ENCODE measurements around the gene TPRA1. TPM values are rescaled to one million over a fixed set of nuclear protein-coding genes. Genes with fewer than 3 reads are reported as not detected.

The TPRA1 gene
- total and polyA plus RNA-seq, 9 of the 15 experiments (the other 6 are each of a cell fraction or from before 2014, with no cell fraction given) = 0.66 to 21.5 (median 11.1) TPM

DNA sequence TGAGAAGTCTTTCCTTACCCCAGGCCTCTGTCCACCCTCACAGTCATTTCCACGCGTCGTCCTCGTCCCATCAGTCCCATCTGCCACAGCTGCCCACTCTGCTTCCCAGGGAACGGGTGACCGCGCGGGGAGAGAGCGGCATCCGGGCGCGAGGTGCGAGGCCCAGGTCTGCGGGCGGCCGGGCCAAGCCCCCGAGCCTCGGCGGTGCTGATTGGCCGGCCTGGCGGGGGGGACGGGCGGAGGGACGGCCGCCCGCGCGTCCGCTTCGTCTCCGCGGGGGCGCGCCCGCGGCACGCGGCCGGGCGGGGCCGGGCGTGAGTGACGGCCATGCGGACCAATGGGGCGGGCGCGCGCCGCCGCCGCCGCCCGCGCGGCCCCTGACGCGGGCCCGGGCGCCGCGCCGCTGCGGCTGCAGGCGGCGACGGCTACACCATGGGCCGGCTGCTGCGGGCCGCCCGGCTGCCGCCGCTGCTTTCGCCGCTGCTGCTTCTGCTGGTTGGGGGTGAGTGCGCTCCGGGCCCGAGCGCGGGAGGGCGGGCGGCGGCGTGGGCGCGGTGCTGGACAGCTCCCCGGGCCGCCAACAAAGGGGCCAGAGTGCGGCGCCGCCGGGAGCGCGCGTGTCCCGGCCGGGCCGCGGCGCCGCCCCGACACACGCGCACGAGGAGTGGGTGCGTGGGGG lies 38.4 kb upstream of the TPRA1 start, which contains the start of gene PODXL2 (continued):
- TF ChIP-seq, protein P1, sequence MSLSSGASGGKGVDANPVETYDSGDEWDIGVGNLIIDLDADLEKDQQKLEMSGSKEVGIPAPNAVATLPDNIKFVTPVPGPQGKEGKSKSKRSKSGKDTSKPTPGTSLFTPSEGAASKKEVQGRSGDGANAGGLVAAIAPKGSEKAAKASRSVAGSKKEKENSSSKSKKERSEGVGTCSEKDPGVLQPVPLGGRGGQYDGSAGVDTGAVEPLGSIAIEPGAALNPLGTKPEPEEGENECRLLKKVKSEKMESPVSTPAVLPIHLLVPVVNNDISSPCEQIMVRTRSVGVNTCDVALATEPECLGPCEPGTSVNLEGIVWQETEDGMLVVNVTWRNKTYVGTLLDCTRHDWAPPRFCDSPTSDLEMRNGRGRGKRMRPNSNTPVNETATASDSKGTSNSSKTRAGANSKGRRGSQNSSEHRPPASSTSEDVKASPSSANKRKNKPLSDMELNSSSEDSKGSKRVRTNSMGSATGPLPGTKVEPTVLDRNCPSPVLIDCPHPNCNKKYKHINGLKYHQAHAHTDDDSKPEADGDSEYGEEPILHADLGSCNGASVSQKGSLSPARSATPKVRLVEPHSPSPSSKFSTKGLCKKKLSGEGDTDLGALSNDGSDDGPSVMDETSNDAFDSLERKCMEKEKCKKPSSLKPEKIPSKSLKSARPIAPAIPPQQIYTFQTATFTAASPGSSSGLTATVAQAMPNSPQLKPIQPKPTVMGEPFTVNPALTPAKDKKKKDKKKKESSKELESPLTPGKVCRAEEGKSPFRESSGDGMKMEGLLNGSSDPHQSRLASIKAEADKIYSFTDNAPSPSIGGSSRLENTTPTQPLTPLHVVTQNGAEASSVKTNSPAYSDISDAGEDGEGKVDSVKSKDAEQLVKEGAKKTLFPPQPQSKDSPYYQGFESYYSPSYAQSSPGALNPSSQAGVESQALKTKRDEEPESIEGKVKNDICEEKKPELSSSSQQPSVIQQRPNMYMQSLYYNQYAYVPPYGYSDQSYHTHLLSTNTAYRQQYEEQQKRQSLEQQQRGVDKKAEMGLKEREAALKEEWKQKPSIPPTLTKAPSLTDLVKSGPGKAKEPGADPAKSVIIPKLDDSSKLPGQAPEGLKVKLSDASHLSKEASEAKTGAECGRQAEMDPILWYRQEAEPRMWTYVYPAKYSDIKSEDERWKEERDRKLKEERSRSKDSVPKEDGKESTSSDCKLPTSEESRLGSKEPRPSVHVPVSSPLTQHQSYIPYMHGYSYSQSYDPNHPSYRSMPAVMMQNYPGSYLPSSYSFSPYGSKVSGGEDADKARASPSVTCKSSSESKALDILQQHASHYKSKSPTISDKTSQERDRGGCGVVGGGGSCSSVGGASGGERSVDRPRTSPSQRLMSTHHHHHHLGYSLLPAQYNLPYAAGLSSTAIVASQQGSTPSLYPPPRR (CRISPR knock-in tag; IDR thresholded peaks at IDR 0.05; ENCODE audit: borderline replicate concordance) = no peak
- TF ChIP-seq ZNF12 (CRISPR knock-in tag; IDR thresholded peaks at IDR 0.05) = no peak
- TF ChIP-seq KAT8 (IDR thresholded peaks at IDR 0.05; ENCODE audit: low read depth) = no peak
- TF ChIP-seq, protein P2, sequence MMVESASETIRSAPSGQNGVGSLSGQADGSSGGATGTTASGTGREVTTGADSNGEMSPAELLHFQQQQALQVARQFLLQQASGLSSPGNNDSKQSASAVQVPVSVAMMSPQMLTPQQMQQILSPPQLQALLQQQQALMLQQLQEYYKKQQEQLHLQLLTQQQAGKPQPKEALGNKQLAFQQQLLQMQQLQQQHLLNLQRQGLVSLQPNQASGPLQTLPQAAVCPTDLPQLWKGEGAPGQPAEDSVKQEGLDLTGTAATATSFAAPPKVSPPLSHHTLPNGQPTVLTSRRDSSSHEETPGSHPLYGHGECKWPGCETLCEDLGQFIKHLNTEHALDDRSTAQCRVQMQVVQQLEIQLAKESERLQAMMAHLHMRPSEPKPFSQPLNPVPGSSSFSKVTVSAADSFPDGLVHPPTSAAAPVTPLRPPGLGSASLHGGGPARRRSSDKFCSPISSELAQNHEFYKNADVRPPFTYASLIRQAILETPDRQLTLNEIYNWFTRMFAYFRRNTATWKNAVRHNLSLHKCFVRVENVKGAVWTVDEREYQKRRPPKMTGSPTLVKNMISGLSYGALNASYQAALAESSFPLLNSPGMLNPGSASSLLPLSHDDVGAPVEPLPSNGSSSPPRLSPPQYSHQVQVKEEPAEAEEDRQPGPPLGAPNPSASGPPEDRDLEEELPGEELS (CRISPR knock-in tag; IDR thresholded peaks at IDR 0.05; ENCODE audit: borderline replicate concordance) = no peak
- TF ChIP-seq, protein P3, sequence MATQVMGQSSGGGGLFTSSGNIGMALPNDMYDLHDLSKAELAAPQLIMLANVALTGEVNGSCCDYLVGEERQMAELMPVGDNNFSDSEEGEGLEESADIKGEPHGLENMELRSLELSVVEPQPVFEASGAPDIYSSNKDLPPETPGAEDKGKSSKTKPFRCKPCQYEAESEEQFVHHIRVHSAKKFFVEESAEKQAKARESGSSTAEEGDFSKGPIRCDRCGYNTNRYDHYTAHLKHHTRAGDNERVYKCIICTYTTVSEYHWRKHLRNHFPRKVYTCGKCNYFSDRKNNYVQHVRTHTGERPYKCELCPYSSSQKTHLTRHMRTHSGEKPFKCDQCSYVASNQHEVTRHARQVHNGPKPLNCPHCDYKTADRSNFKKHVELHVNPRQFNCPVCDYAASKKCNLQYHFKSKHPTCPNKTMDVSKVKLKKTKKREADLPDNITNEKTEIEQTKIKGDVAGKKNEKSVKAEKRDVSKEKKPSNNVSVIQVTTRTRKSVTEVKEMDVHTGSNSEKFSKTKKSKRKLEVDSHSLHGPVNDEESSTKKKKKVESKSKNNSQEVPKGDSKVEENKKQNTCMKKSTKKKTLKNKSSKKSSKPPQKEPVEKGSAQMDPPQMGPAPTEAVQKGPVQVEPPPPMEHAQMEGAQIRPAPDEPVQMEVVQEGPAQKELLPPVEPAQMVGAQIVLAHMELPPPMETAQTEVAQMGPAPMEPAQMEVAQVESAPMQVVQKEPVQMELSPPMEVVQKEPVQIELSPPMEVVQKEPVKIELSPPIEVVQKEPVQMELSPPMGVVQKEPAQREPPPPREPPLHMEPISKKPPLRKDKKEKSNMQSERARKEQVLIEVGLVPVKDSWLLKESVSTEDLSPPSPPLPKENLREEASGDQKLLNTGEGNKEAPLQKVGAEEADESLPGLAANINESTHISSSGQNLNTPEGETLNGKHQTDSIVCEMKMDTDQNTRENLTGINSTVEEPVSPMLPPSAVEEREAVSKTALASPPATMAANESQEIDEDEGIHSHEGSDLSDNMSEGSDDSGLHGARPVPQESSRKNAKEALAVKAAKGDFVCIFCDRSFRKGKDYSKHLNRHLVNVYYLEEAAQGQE (IDR thresholded peaks at IDR 0.05; ENCODE audit: borderline replicate concordance) = peak; percentile 93
- TF ChIP-seq, protein P3 (CRISPR knock-in tag; IDR thresholded peaks at IDR 0.05; ENCODE audit: low read depth) = peak; percentile 93
- TF ChIP-seq, protein P4, sequence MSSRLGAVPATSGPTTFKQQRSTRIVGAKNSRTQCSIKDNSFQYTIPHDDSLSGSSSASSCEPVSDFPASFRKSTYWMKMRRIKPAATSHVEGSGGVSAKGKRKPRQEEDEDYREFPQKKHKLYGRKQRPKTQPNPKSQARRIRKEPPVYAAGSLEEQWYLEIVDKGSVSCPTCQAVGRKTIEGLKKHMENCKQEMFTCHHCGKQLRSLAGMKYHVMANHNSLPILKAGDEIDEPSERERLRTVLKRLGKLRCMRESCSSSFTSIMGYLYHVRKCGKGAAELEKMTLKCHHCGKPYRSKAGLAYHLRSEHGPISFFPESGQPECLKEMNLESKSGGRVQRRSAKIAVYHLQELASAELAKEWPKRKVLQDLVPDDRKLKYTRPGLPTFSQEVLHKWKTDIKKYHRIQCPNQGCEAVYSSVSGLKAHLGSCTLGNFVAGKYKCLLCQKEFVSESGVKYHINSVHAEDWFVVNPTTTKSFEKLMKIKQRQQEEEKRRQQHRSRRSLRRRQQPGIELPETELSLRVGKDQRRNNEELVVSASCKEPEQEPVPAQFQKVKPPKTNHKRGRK (tag; IDR thresholded peaks at IDR 0.05) = no peak
- no peak for TF ChIP-seq IRF2 (CRISPR knock-in tag; IDR thresholded peaks at IDR 0.05)
